Thyroid gland (tissue), 4 donors: ENCODE data around the gene GRIP1.

Experiments
- POLR2A ChIP-seq, 2 donors: fragments of 450-650 bp; IDR thresholded peaks; one replicate each; pipeline ENCODE4 v1.6.1; 2017; ENCODE audit warnings: antibody characterized with exemption in 2 of 2, mild to moderate bottlenecking in 2 of 2, moderate library complexity in 1 of 2
- TF ChIP-seq, protein P1 (sequence below), 6 experiments: fragments of 200-600 bp in 3 of 6; fragments of 450-650 bp in 3 of 6; sonication (generic) in 3 of 6; IDR thresholded peaks; one replicate each; pipeline ENCODE4 v1.5.1; 2016 to 2019; ENCODE audit warnings: antibody characterized with exemption in 6 of 6, mild to moderate bottlenecking in 2 of 6, inconsistent platforms in 1 of 6, moderate library complexity in 1 of 6

GRCh38 chr12:66678338-66679275 is at the start of gene GRIP1:
- TF ChIP-seq, protein P1, sequence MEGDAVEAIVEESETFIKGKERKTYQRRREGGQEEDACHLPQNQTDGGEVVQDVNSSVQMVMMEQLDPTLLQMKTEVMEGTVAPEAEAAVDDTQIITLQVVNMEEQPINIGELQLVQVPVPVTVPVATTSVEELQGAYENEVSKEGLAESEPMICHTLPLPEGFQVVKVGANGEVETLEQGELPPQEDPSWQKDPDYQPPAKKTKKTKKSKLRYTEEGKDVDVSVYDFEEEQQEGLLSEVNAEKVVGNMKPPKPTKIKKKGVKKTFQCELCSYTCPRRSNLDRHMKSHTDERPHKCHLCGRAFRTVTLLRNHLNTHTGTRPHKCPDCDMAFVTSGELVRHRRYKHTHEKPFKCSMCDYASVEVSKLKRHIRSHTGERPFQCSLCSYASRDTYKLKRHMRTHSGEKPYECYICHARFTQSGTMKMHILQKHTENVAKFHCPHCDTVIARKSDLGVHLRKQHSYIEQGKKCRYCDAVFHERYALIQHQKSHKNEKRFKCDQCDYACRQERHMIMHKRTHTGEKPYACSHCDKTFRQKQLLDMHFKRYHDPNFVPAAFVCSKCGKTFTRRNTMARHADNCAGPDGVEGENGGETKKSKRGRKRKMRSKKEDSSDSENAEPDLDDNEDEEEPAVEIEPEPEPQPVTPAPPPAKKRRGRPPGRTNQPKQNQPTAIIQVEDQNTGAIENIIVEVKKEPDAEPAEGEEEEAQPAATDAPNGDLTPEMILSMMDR (IDR thresholded peaks at IDR 0.05) = no peak
- TF ChIP-seq POLR2A (IDR thresholded peaks at IDR 0.05) = no peak
